OCI-LY3 (cell line): ENCODE results near the gene GARNL3.

Source experiments
- CTCF ChIP-seq: fragments of 200-600, 300-600 bp; sonication (generic); IDR thresholded peaks from 2 replicates; pipeline ENCODE4 v1.5.1; 2014; ENCODE audit warnings: antibody characterized with exemption, low read length, low read depth
- EZH2phosphoT487 ChIP-seq: fragments of 200-600 bp; shearing (Covaris generic); IDR thresholded peaks from 2 replicates; pipeline ENCODE4 v1.6.1; 2018; ENCODE audit warnings: antibody characterized with exemption, mixed run types, low read depth

DNA sequence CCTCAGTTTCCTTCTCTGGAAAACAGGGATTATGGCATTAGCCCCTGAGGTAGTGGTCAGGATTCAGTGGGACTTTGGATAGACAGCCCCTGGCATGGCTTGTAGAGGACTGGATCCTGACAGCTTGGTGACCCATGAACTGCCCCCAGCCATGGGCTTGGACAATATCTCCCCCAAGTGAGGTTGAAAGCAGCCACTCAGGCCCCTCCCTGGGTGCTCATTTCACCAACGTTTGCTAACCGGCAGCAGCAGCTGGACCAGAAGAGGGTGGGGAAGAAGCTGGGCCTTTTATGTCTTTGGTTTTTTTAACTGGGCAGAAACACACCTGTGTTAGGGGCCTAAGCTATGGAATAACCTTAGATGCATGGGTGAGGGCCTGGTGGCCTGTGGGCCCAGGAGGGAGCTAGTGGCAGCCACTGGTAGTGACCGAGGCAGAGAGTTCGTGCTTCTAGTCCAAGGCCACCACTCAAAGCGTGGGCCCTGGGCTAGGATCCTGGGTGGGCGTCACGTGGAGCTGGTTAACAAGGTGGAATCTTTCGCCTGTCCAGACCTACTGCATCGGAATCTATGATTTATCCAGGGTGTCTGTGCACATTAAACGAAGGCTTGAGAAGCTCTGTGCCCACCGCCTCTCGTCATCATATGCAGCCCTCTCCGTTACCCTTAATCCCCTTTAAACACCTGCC, 134.3 kb downstream of the GARNL3 start:
- TF ChIP-seq CTCF (no peak), EZH2phosphoT487 (no peak)
